Spleen (tissue), 11 donors: ENCODE results near the gene GPR89B. TPM values are rescaled to one million over a fixed set of nuclear protein-coding genes. Genes with fewer than 3 reads are reported as not detected.
A peak's percentile ranks its signal among the peaks of the same experiment; 100 is the strongest.
"Not testable (repeated sequence)": the region's sequence is repeated elsewhere in the genome, so short reads cannot be mapped to it uniquely, and the experiment has no call there.

Experiments
- DNase-seq: peaks from one replicate; pipeline ENCODE4 v3.0.0-alpha.2; 2020
- H3K27ac ChIP-seq, 8 donors: fragments of 200-600 bp; sonication (generic) in 7 of 8; 1 replicate in 4 of 8; 2 replicates in 4 of 8; pipeline versions ENCODE4 v1.5.0 to v1.8.0; 2016 to 2021; ENCODE audit warnings: inconsistent platforms in 4 of 8, mild to moderate bottlenecking in 4 of 8, moderate library complexity in 1 of 8
- H3K27me3 ChIP-seq, 7 donors: fragments of 200-600 bp; sonication (generic) in 6 of 7; replicated peaks in 1 of 7; 1 replicate in 4 of 7; 2 replicates in 3 of 7; pipeline versions ENCODE4 v1.5.0 to v1.8.0; 2016 to 2021; ENCODE audit warnings: inconsistent platforms in 3 of 7, mild to moderate bottlenecking in 1 of 7
- H3K36me3 ChIP-seq, 6 donors: fragments of 200-600 bp; sonication (generic) in 5 of 6; 1 replicate in 4 of 6; 2 replicates in 2 of 6; pipeline versions ENCODE4 v1.5.0 to v1.8.0; 2016 to 2021; ENCODE audit warnings: inconsistent platforms in 2 of 6
- H3K4me1 ChIP-seq, 6 donors: fragments of 200-600 bp; sonication (generic) in 5 of 6; 1 replicate in 3 of 6; 2 replicates in 3 of 6; pipeline versions ENCODE4 v1.5.0 to v1.8.0; 2016 to 2021; ENCODE audit warnings: inconsistent platforms in 3 of 6
- H3K4me3 ChIP-seq, 8 donors: fragments of 200-600 bp; sonication (generic) in 7 of 8; 1 replicate in 4 of 8; 2 replicates in 4 of 8; pipeline versions ENCODE4 v1.5.0 to v1.8.0; 2016 to 2021; ENCODE audit warnings: inconsistent platforms in 4 of 8, mild to moderate bottlenecking in 4 of 8, moderate library complexity in 2 of 8
- H3K9me3 ChIP-seq, 8 donors: fragments of 200-600 bp; sonication (generic) in 7 of 8; 1 replicate in 4 of 8; 2 replicates in 4 of 8; pipeline versions ENCODE4 v1.5.0 to v1.8.0; 2016 to 2021; ENCODE audit warnings: inconsistent platforms in 4 of 8
- CTCF ChIP-seq, 11 experiments: fragments of 200-600 bp in 7 of 11; fragments of 450-650 bp in 4 of 11; sonication (generic) in 4 of 11; IDR thresholded peaks in 8 of 11; conservative IDR thresholded peaks in 3 of 11; 1 replicate in 7 of 11; 2 replicates in 4 of 11; pipeline versions ENCODE4 v1.4.0 to v1.8.0; 2016 to 2021; ENCODE audit warnings: antibody characterized with exemption in 11 of 11, inconsistent platforms in 4 of 11, mild to moderate bottlenecking in 1 of 11
- POLR2A ChIP-seq, 3 donors: fragments of 450-650 bp; IDR thresholded peaks; one replicate each; pipeline ENCODE4 v1.5.1; 2017; ENCODE audit warnings: antibody characterized with exemption in 3 of 3, mild to moderate bottlenecking in 1 of 3
- POLR2AphosphoS5 ChIP-seq, 3 donors: sonication (generic); formaldehyde crosslinking; IDR thresholded peaks; one replicate each; pipeline ENCODE4 v1.5.1; 2017; ENCODE audit warnings: antibody characterized with exemption in 3 of 3
- WGBS, 5 donors: extraction: QIAGEN DNeasy Blood & Tissue Kit in 3 of 5; methylation state at CpG; one replicate each; pipeline versions ENCODE4 v1.1.5 to v1.1.7; 2013 to 2018; 5-methylcytosine and 5-hydroxymethylcytosine counted together
- intact Hi-C: fragments of 100-400 bp; cut with DNase I; formaldehyde crosslinking; loops from one replicate; pipeline ENCODE4 v1.15.0; 2023; ENCODE audit warnings: low total_unique reads
- polyA plus RNA-seq, 3 donors: library from polyadenylated mRNA; stranded (reverse); fragments of 200-250 nt; gene quantifications; one replicate each; pipeline ENCODE4 v1.2.1, GENCODE V29; 2013
- total RNA-seq, 7 donors: library from RNA; depleted of rRNA in 3 of 7; stranded (reverse); fragments of >200 nt in 3 of 7; fragmentation: NEBNext Ultra II Directional in 4 of 7; extraction: Animal tissue kit (Norgen Biotek cat#: 25700) in 4 of 7; gene quantifications; one replicate each; pipeline versions ENCODE4 v1.1.0 to v1.2.1, GENCODE V29; 2016 to 2021
- donor health status: healthy with polysubstance abuse.
- donor health status: DM: no; HTN: no; CAD: no; lungs with moderate emphysema.
- donor health status: DM: no; HTN: no; CAD: no.
- donor health status: Bipolar disorder and iron deficiency.
- donor health status: healthy.
- donor health status: DM: no; HTN: no; CAD: no.
- donor health status: DM: yes; HTN: yes; CAD: no.

GPR89B gene
- total and polyA plus RNA-seq, 10 donors = 10.4 to 26.5 (median 15.6) TPM

GRCh38 chr1:148010527-148010926 is 82.3 kb downstream of the GPR89B start:
- Histone ChIP-seq H3K4me1 (peaks cover 0 to 15% (median 2%) of the 10 kb centered on the region in 6 donors), H3K9me3 (no peaks in the 10 kb centered on the region), H3K4me3 (no peak overlapping the region), H3K27ac (no peak overlapping the region), H3K36me3 (no peaks in the 10 kb centered on the region), H3K27me3 (peaks cover 5 to 50% (median 12%) of the 10 kb centered on the region in 7 donors)
- TF ChIP-seq POLR2AphosphoS5 (IDR thresholded peaks at IDR 0.05) (no peak), POLR2A (IDR thresholded peaks at IDR 0.05) (no peak), CTCF (IDR thresholded peaks at IDR 0.05 in 8 of 11, conservative IDR thresholded peaks at IDR 0.05 in 3 of 11) (no peak)
- 71 to 96% (median 79%) methylated on average over 1 of the region's 1 CpG for WGBS, 5 donors
- intact Hi-C loops = no loop called here
- DNase-seq = no peak

GRCh38 chr1:148013177-148014144 is 85.2 kb downstream of the GPR89B start:
- H3K36me3 ChIP-seq, H3K27ac ChIP-seq, H3K4me3 ChIP-seq, H3K9me3 ChIP-seq, intact Hi-C loops: not testable (repeated sequence)
- Histone ChIP-seq H3K4me1 (peaks cover 0 to 15% (median 2%) of the 10 kb centered on the region in 6 donors), H3K27me3 (peaks cover 5 to 57% (median 12%) of the 10 kb centered on the region in 7 donors)
- 28 to 47% (median 34%) methylated on average over 26 to 39 of the region's 48 CpGs for WGBS, 5 donors
- peak; percentile 59 for DNase-seq

GRCh38 chr1:148014289-148015200 is 86.3 kb downstream of the GPR89B start:
- peaks cover 0 to 15% (median 2%) of the 10 kb centered on the region in 6 donors for H3K4me1 ChIP-seq
- 0 to 10% (median 7%) methylated on average over 4 to 55 of the region's 58 CpGs for WGBS, 5 donors
- DNase-seq = peak; percentile 67
- H3K4me3 ChIP-seq = peak overlapping the region in 3 of 8 donors; percentile 10 to 54 (median 23)
- H3K27ac ChIP-seq, intact Hi-C loops, H3K9me3 ChIP-seq, H3K36me3 ChIP-seq: not testable (repeated sequence)
- H3K27me3 ChIP-seq = peaks cover 5 to 57% (median 12%) of the 10 kb centered on the region in 7 donors

GRCh38 chr1:148024918-148025317 is 96.7 kb downstream of the GPR89B start:
- H3K36me3 ChIP-seq, H3K27me3 ChIP-seq, H3K4me1 ChIP-seq, H3K9me3 ChIP-seq, H3K27ac ChIP-seq, H3K4me3 ChIP-seq, intact Hi-C loops, DNase-seq: not testable (repeated sequence)
- 89 to 98% (median 97%) methylated on average over 5 of the region's 5 CpGs for WGBS, 5 donors

- intact Hi-C loops, H3K4me1 ChIP-seq, H3K9me3 ChIP-seq, H3K27ac ChIP-seq, H3K27me3 ChIP-seq, H3K36me3 ChIP-seq, H3K4me3 ChIP-seq, DNase-seq: not testable (repeated sequence)
- WGBS, 5 donors = 71 to 91% (median 88%) methylated on average over 2 of the region's 4 CpGs; no CpG with 5 or more reads in 2 of the 5 donors
These were observed 98.8 kb downstream of the GPR89B start for GRCh38 chr1:148027004-148027403.

GRCh38 chr1:148032247-148032646 is 104.0 kb downstream of the GPR89B start:
- WGBS, 5 donors = 37 to 73% (median 53%) methylated on average over 1 to 3 of the region's 3 CpGs
- H3K4me3 ChIP-seq, DNase-seq, intact Hi-C loops, H3K4me1 ChIP-seq, H3K36me3 ChIP-seq, H3K27ac ChIP-seq, H3K9me3 ChIP-seq: not testable (repeated sequence)
- H3K27me3 ChIP-seq = peaks cover 0 to 18% (median 0%) of the 10 kb centered on the region in 7 donors

- peaks cover 0 to 18% (median 0%) of the 10 kb centered on the region in 7 donors for H3K27me3 ChIP-seq
- DNase-seq, H3K4me3 ChIP-seq, H3K27ac ChIP-seq, intact Hi-C loops, H3K9me3 ChIP-seq, H3K36me3 ChIP-seq, H3K4me1 ChIP-seq: not testable (repeated sequence)
- no CpG with 5 or more reads among the region's 25 CpGs for WGBS, 5 donors
These were observed 104.5 kb downstream of the GPR89B start for GRCh38 chr1:148032690-148033089.

GRCh38 chr1:148033147-148033546 is 104.9 kb downstream of the GPR89B start:
- peaks cover 0 to 18% (median 0%) of the 10 kb centered on the region in 7 donors for H3K27me3 ChIP-seq
- DNase-seq, H3K36me3 ChIP-seq, H3K9me3 ChIP-seq, H3K27ac ChIP-seq, intact Hi-C loops, H3K4me1 ChIP-seq: not testable (repeated sequence)
- H3K4me3 ChIP-seq = peak overlapping the region in 1 of 8 donors; percentile 21
- WGBS, 5 donors = 7 to 18% (median 12%) methylated on average over 10 to 12 of the region's 16 CpGs

GRCh38 chr1:148037850-148038461 is 109.7 kb downstream of the GPR89B start:
- 9 to 18% (median 15%) methylated on average over 5 to 6 of the region's 21 CpGs for WGBS, 5 donors
- H3K4me3 ChIP-seq = peak overlapping the region in 4 of 8 donors; percentile 32 to 63 (median 42)
- peak overlapping the region in 5 of 8 donors; percentile 71 to 85 (median 75) for H3K27ac ChIP-seq
- H3K9me3 ChIP-seq, H3K4me1 ChIP-seq, H3K36me3 ChIP-seq, DNase-seq, intact Hi-C loops: not testable (repeated sequence)
- peaks cover 0 to 14% (median 0%) of the 10 kb centered on the region in 7 donors for H3K27me3 ChIP-seq
